Caco-2 (cell line): ENCODE measurements around the gene BUB1B. TPM values are rescaled to one million over a fixed set of nuclear protein-coding genes. Genes with fewer than 3 reads are reported as not detected.

Source experiments
- BruUV-seq: library from RNA; stranded (reverse); fragments of 400-500 nt; replicated peaks from 2 replicates; lab custom pipeline; 2021; lab: Mats Ljungman, UMichigan
- CTCF ChIA-PET: fragments of 300-600 bp; sonication (Branson Sonifier 250); formaldehyde crosslinking; loops from one replicate; lab custom pipeline; 2022; ENCODE audit warnings: antibody characterized with exemption; lab: Charles Lee
- POLR2A ChIA-PET: fragments of 300-600 bp; sonication (Branson Sonifier 250); formaldehyde crosslinking; loops from one replicate; lab custom pipeline; 2022; ENCODE audit warnings: antibody characterized with exemption; lab: Charles Lee
- DNase-seq, 2 experiments: peaks; one replicate each; pipeline versions ENCODE4 v3.0.0 to v3.0.0-alpha.2; 2020 to 2022
- H3K27me3 ChIP-seq: replicated peaks from 2 replicates; pipeline ENCODE4 v1.6.0; 2011; ENCODE audit warnings: low read length; ENCODE audit not compliant: control insufficient read depth, insufficient read depth
- H3K36me3 ChIP-seq: 2 replicates; pipeline ENCODE4 v1.5.1; 2011; ENCODE audit warnings: low read length; ENCODE audit not compliant: control insufficient read depth, insufficient read depth
- H3K4me1 ChIP-seq: fragments of 250-450 bp; sonication (Bioruptor Pico); 2 replicates; pipeline ENCODE4 v1.5.1; 2020; ENCODE audit warnings: mild to moderate bottlenecking
- H3K4me3 ChIP-seq: 2 replicates; pipeline ENCODE4 v1.5.1; 2011; ENCODE audit warnings: low read depth, mild to moderate bottlenecking, control low read depth, low read length
- H3K9me3 ChIP-seq: fragments of 250-450 bp; sonication (Bioruptor Pico); 2 replicates; pipeline ENCODE4 v1.5.1; 2020; ENCODE audit warnings: mild to moderate bottlenecking, moderate library complexity
- H3K27ac Mint-ChIP-seq: one replicate; pipeline ENCODE4 v1.8.0; 2022; ENCODE audit warnings: mixed read lengths; ENCODE audit not compliant: unreplicated experiment
- H3K27me3 Mint-ChIP-seq: one replicate; pipeline ENCODE4 v1.8.0; 2022; ENCODE audit warnings: mixed read lengths; ENCODE audit not compliant: insufficient read depth, unreplicated experiment
- H3K36me3 Mint-ChIP-seq: one replicate; pipeline ENCODE4 v1.8.0; 2022; ENCODE audit warnings: mild to moderate bottlenecking, mixed read lengths; ENCODE audit not compliant: insufficient read depth, unreplicated experiment
- H3K4me1 Mint-ChIP-seq: one replicate; pipeline ENCODE4 v1.8.0; 2022; ENCODE audit warnings: low read depth, mixed read lengths; ENCODE audit not compliant: unreplicated experiment
- H3K4me3 Mint-ChIP-seq: one replicate; pipeline ENCODE4 v1.8.0; 2022; ENCODE audit warnings: mild to moderate bottlenecking, moderate library complexity, mixed read lengths; ENCODE audit not compliant: unreplicated experiment
- H3K9me3 Mint-ChIP-seq: one replicate; pipeline ENCODE4 v1.8.0; 2022; ENCODE audit warnings: mixed read lengths; ENCODE audit not compliant: unreplicated experiment
- intact Hi-C: fragments of 100-400 bp; cut with micrococcal nuclease; formaldehyde crosslinking; loops from one replicate; pipeline ENCODE4 v1.10.0; 2022; ENCODE audit not compliant: unreplicated experiment
- total RNA-seq: library from RNA; stranded (reverse); gene quantifications from 2 replicates; pipeline ENCODE4 v1.2.3, GENCODE V29; 2022
- TF ChIP-seq, protein P1 (sequence below), 2 experiments: fragments of 200-600 bp in 1 of 2; IDR thresholded peaks; 1 replicate in 1 of 2; 2 replicates in 1 of 2; pipeline versions ENCODE4 v1.5.1 to v1.8.0; 2011 to 2022; ENCODE audit warnings: antibody characterized with exemption in 1 of 2, control low read depth in 1 of 2, inconsistent platforms in 1 of 2, low read depth in 1 of 2, low read length in 1 of 2, mild to moderate bottlenecking in 1 of 2, moderate library complexity in 1 of 2; ENCODE audit not compliant: insufficient read depth in 1 of 2, severe bottlenecking in 1 of 2, unreplicated experiment in 1 of 2

Gene BUB1B
- total RNA-seq, 1 experiment from 2014 or later: 73.5 TPM

DNA sequence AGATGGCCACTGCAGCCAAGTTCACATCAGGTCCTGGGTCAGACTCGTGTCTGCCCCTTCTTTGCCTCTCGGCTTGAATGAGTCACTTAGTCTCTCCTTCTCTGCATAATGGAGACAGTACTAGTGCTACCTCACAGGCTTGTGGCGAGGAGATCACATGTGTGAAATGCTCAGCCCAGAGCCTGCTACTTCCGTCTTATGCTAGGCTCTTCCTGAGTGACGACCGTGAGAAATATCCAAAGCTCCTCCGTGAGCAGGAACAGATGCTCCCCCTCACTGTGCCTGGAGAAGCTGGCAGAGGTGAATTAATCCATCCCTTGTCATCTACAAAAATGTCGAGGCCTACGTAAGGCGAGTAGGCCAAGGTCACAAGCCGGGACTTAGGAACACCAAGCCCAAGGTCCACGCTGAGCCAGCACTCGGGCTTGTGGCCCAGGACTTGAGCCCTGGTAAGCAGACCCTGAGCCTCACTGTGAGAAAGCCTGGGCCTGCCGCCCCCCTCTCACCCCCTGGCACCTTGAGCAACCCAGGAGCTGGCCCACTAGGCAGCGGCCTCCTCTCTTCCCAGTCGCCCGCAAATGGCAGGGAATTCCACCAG lies 95.9 kb downstream of the BUB1B start:
- no peaks in the 10 kb centered on the region for H3K27me3 ChIP-seq
- no peak for DNase-seq
- POLR2A ChIA-PET: no interaction called here

DNA sequence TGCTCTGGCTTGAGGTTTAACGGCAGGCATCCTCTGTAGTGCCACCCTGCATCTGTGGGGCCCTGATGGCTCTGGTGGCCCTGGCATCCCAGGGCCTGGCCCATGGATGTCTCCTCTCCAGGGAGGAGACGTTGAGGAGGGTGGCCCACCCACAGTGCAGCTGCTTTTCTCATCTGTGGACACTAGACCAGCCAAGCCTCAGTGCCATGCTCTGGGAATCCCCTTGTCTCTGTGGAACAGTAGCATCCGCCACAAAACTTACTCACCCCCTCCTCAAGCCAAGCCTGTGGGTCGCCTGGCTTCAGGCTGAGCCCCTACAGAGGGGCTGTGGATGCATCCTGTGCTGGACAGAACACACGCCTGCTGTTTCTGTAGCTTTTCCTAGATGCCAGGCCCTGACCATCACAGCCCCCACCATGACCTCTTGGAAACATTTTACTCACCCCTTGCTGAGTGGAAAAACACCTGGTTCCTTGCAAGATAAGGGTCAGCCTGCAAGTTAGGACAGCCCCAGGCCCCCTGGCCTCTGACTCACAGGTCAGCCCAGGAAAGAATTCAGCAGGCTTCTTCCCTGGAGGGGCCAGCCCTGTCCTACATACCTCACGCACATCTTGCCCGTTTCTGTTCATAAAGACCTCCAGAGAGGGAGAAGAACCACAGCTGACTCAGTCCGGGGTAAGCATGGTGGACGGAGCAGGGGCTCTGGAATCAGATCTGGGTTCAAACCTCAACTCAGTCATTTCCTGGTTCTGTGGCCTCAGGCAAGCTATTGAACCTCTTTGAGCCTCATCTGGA lies 97.0 kb downstream of the BUB1B start:
- Histone ChIP-seq H3K4me1 (peaks cover 25% of the 10 kb centered on the region), H3K4me3 (no peak overlapping the region), H3K36me3 (peaks cover 1% of the 10 kb centered on the region; the same call in 1 of the 2 replicates), H3K27me3 (no peaks in the 10 kb centered on the region), H3K9me3 (no peaks in the 10 kb centered on the region)
- no TSS peak for BruUV-seq
- no peaks in the 10 kb centered on the region for H3K27me3 Mint-ChIP-seq
- peaks cover 19% of the 10 kb centered on the region for H3K36me3 Mint-ChIP-seq
- DNase-seq: peak; percentile 48 to 73
- intact Hi-C loops: no loop called here
- H3K9me3 Mint-ChIP-seq: no peaks in the 10 kb centered on the region
- ChIA-PET POLR2A (no interaction called here), CTCF (interaction anchor here (0.6 to 1.5 kb wide), 3 partner anchors 10 to 20 kb away, joined by 3 to 6 read pairs (median 5); no protein-coding TSS in a partner anchor)
- TF ChIP-seq, protein P1, sequence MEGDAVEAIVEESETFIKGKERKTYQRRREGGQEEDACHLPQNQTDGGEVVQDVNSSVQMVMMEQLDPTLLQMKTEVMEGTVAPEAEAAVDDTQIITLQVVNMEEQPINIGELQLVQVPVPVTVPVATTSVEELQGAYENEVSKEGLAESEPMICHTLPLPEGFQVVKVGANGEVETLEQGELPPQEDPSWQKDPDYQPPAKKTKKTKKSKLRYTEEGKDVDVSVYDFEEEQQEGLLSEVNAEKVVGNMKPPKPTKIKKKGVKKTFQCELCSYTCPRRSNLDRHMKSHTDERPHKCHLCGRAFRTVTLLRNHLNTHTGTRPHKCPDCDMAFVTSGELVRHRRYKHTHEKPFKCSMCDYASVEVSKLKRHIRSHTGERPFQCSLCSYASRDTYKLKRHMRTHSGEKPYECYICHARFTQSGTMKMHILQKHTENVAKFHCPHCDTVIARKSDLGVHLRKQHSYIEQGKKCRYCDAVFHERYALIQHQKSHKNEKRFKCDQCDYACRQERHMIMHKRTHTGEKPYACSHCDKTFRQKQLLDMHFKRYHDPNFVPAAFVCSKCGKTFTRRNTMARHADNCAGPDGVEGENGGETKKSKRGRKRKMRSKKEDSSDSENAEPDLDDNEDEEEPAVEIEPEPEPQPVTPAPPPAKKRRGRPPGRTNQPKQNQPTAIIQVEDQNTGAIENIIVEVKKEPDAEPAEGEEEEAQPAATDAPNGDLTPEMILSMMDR (IDR thresholded peaks at IDR 0.05; ENCODE audit: insufficient read depth in 1 of 2, low read depth in 1 of 2, low read length in 1 of 2, severe bottlenecking in 1 of 2, unreplicated experiment in 1 of 2): no peak
- no peak overlapping the region for H3K4me3 Mint-ChIP-seq
- no peak overlapping the region for H3K27ac Mint-ChIP-seq
- H3K4me1 Mint-ChIP-seq: peaks cover 15% of the 10 kb centered on the region

More for the DNA sequence above, 95.9 kb downstream of the BUB1B start:
- Histone ChIP-seq H3K9me3 (no peaks in the 10 kb centered on the region), H3K4me3 (no peak overlapping the region), H3K36me3 (peaks cover 1% of the 10 kb centered on the region; the same call in 1 of the 2 replicates), H3K4me1 (peaks cover 31% of the 10 kb centered on the region)
- intact Hi-C loops: no loop called here
- Mint-ChIP-seq H3K4me1 (peaks cover 15% of the 10 kb centered on the region), H3K27ac (no peak overlapping the region), H3K9me3 (no peaks in the 10 kb centered on the region), H3K27me3 (no peaks in the 10 kb centered on the region), H3K4me3 (no peak overlapping the region), H3K36me3 (peaks cover 19% of the 10 kb centered on the region)
- TF ChIP-seq, protein P1 (IDR thresholded peaks at IDR 0.05; ENCODE audit: insufficient read depth in 1 of 2, low read depth in 1 of 2, low read length in 1 of 2, severe bottlenecking in 1 of 2, unreplicated experiment in 1 of 2): no peak
- no TSS peak for BruUV-seq
- CTCF ChIA-PET: interaction anchor here (0.7 kb wide), 1 partner anchor 19 kb away, joined by 5 read pairs; no protein-coding TSS in a partner anchor

- peaks cover 1% of the 10 kb centered on the region; the same call in 1 of the 2 replicates for H3K36me3 ChIP-seq
- CTCF ChIA-PET: interaction anchor here (0.5 to 1.5 kb wide), 2 partner anchors 13 to 24 kb away, joined by 6 read pairs; no protein-coding TSS in a partner anchor
- no peak for DNase-seq
- H3K9me3 ChIP-seq: no peaks in the 10 kb centered on the region
- H3K27me3 ChIP-seq: no peaks in the 10 kb centered on the region
- TF ChIP-seq, protein P1 (IDR thresholded peaks at IDR 0.05; ENCODE audit: insufficient read depth in 1 of 2, low read depth in 1 of 2, low read length in 1 of 2, severe bottlenecking in 1 of 2, unreplicated experiment in 1 of 2): no peak
- Mint-ChIP-seq H3K36me3 (peaks cover 16% of the 10 kb centered on the region), H3K4me1 (peaks cover 15% of the 10 kb centered on the region), H3K4me3 (no peak overlapping the region), H3K9me3 (no peaks in the 10 kb centered on the region), H3K27ac (no peak overlapping the region), H3K27me3 (no peaks in the 10 kb centered on the region)
- H3K4me3 ChIP-seq: no peak overlapping the region
- BruUV-seq: no TSS peak
- H3K4me1 ChIP-seq: peaks cover 25% of the 10 kb centered on the region
- POLR2A ChIA-PET: no interaction called here
- intact Hi-C loops: no loop called here
Observed at GRCh38 chr15:40258544-40258943, 97.7 kb downstream of the BUB1B start.
